MV-4-11 (cell line): ENCODE data around the gene SEMA4D.
A peak's percentile ranks its signal among the peaks of the same experiment; 100 is the strongest.

Experiments used
- DNase-seq: peaks from one replicate; lab custom pipeline; 2025; lab: John Stamatoyannopoulos, UW

SEMA4D gene

GRCh38 chr9:89312222-89312571 lies 185.7 kb downstream of the SEMA4D start:
- peak; percentile 26 for DNase-seq

- no peak for DNase-seq
These were observed 186.3 kb downstream of the SEMA4D start for GRCh38 chr9:89311346-89312221.
